Inferior parietal cortex (tissue), 1 donor: ENCODE data around the gene ENC1.

Source experiments
- DNase-seq: peaks from one replicate; pipeline ENCODE4 v3.0.0-alpha.2; 2016; ENCODE audit errors: extremely low spot score

ENC1 gene

GRCh38 chr5:74631081-74631953, 9.2 kb downstream of the ENC1 start:
- no peak for DNase-seq

GRCh38 chr5:74630453-74631066, 10.0 kb downstream of the ENC1 start:
- no peak for DNase-seq

GRCh38 chr5:74629326-74629725, 11.2 kb downstream of the ENC1 start:
- DNase-seq = no peak

- DNase-seq = no peak
These were observed 12.2 kb downstream of the ENC1 start for GRCh38 chr5:74628359-74628758.

- DNase-seq = no peak
These were observed 12.8 kb downstream of the ENC1 start for GRCh38 chr5:74627646-74628279.

GRCh38 chr5:74626386-74627222, 13.9 kb downstream of the ENC1 start:
- DNase-seq = no peak

- no peak for DNase-seq
These were observed 14.7 kb downstream of the ENC1 start for GRCh38 chr5:74625742-74626241.

- DNase-seq = no peak
These were observed 15.5 kb downstream of the ENC1 start for GRCh38 chr5:74624931-74625505.

- no peak for DNase-seq
These were observed 16.0 kb downstream of the ENC1 start for GRCh38 chr5:74624501-74624900.

- DNase-seq = no peak
These were observed 16.6 kb downstream of the ENC1 start for GRCh38 chr5:74623748-74624408.

GRCh38 chr5:74623006-74623611, 17.4 kb downstream of the ENC1 start:
- no peak for DNase-seq

GRCh38 chr5:74622122-74622521, 18.4 kb downstream of the ENC1 start:
- no peak for DNase-seq

GRCh38 chr5:74621492-74621891, 19.0 kb downstream of the ENC1 start:
- no peak for DNase-seq

- DNase-seq = no peak
These were observed 21.2 kb downstream of the ENC1 start for GRCh38 chr5:74619308-74619707.

GRCh38 chr5:74618106-74618505, 22.4 kb downstream of the ENC1 start:
- no peak for DNase-seq

GRCh38 chr5:74617202-74617601, 23.3 kb downstream of the ENC1 start:
- no peak for DNase-seq

- DNase-seq = no peak
These were observed 24.0 kb downstream of the ENC1 start for GRCh38 chr5:74616236-74617146.

- DNase-seq = no peak
These were observed 27.2 kb downstream of the ENC1 start for GRCh38 chr5:74613283-74613682.

- no peak for DNase-seq
These were observed 28.5 kb downstream of the ENC1 start for GRCh38 chr5:74612045-74612444.
